ENCODE measurements around the gene ALPP.
"Not testable (repeated sequence)": the region's sequence is repeated elsewhere in the genome, so short reads cannot be mapped to it uniquely, and the experiment has no call there.

ALPP gene

GRCh38 chr2:232384466-232384865, 5.9 kb downstream of the ALPP start:
- H3K4me3 ChIP-seq (ENCODE audit: low read length in 2 of 2) = no peak overlapping the region
- H3K9ac ChIP-seq (ENCODE audit: low read depth in 1 of 2, low read length in 2 of 2) = no peak overlapping the region
- H3K27ac ChIP-seq (ENCODE audit: low read depth in 2 of 2, low read length in 2 of 2) = no peak overlapping the region
- H3K36me3 ChIP-seq (ENCODE audit: control insufficient read depth in 2 of 2, insufficient read depth in 2 of 2, low read length in 2 of 2) = no peaks in the 10 kb centered on the region
- no peaks in the 10 kb centered on the region for H3K9me3 ChIP-seq (ENCODE audit: control insufficient read depth in 2 of 2, low read length in 2 of 2)
- no peaks in the 10 kb centered on the region for H3K4me1 ChIP-seq (ENCODE audit: control insufficient read depth in 2 of 2, insufficient read depth in 2 of 2, low read length in 2 of 2)
- peaks cover 27 to 37% of the 10 kb centered on the region in 2 donors for H3K27me3 ChIP-seq (ENCODE audit: control insufficient read depth in 2 of 2, insufficient read depth in 2 of 2, low read length in 2 of 2)

DNA sequence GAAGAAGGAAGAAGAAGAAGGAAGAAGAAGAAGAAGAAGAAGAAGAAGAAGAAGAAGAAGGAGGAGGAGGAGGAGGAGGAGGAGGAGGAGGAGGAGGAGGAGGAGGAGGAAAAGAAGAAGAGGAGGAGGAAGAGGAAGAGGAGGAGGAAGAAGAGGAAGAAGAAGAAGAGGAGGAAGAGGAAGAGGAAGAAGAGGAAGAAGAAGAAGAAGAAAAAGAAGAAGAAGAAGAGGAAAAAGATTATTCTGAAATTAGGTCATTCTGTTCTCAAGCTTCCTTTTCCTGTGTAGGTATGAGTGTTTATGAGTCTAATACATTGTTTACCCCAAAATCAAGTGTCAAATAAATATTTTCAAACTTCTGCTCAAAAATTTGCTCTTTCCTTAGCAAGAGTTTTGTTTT, 6.5 kb downstream of the ALPP start:
- H3K27ac ChIP-seq (ENCODE audit: low read depth in 2 of 2, low read length in 2 of 2); H3K4me3 ChIP-seq (ENCODE audit: low read length in 2 of 2); H3K4me1 ChIP-seq (ENCODE audit: control insufficient read depth in 2 of 2, insufficient read depth in 2 of 2, low read length in 2 of 2); H3K36me3 ChIP-seq (ENCODE audit: control insufficient read depth in 2 of 2, insufficient read depth in 2 of 2, low read length in 2 of 2); H3K9me3 ChIP-seq (ENCODE audit: control insufficient read depth in 2 of 2, low read length in 2 of 2); H3K9ac ChIP-seq (ENCODE audit: low read depth in 1 of 2, low read length in 2 of 2): not testable (repeated sequence)
- peaks cover 27 to 39% of the 10 kb centered on the region in 2 donors for H3K27me3 ChIP-seq (ENCODE audit: control insufficient read depth in 2 of 2, insufficient read depth in 2 of 2, low read length in 2 of 2)

DNA sequence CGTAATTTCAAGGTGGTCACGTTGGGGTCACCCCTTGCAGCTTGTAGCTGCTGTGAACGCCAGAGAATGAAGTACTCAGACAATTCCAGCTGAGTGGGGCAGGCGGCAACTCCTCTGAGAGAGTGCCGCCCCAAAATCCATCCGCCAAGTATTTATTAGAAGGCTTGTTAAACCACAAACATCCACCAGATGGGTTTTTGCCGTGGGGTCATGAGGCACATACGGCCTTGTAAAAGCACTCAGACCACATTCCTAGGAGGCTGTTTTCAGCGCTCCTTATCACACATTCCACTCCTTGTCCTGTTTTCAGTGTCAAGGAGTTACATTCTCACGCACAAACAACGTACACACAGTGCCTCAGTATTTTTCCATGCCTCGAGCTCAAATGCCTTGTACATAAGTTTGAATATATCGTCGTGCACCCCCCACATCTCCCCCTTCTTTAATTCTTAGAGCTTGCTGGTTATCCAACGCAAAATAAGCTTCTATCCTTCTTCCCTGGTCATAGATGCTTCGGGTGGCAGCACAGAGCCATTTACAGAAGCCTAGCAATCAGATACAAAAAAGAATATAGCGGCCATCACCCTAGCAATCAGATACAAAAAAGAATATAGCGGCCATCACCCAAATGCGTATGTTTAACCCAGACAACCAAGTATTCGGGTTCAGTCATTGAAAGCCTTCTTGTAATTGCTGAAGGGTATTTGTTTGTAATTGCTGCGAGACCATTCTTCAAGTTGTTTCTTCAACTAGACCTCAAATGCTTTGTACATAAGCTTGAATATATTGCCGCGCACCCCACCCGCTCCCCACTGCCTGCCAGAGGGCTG, 7.3 kb downstream of the ALPP start:
- H3K4me3 ChIP-seq (ENCODE audit: low read length in 2 of 2) = no peak overlapping the region
- no peak overlapping the region for H3K27ac ChIP-seq (ENCODE audit: low read depth in 2 of 2, low read length in 2 of 2)
- H3K36me3 ChIP-seq (ENCODE audit: control insufficient read depth in 2 of 2, insufficient read depth in 2 of 2, low read length in 2 of 2) = no peaks in the 10 kb centered on the region
- no peaks in the 10 kb centered on the region for H3K9me3 ChIP-seq (ENCODE audit: control insufficient read depth in 2 of 2, low read length in 2 of 2)
- no peak overlapping the region for H3K9ac ChIP-seq (ENCODE audit: low read depth in 1 of 2, low read length in 2 of 2)
- no peaks in the 10 kb centered on the region for H3K4me1 ChIP-seq (ENCODE audit: control insufficient read depth in 2 of 2, insufficient read depth in 2 of 2, low read length in 2 of 2)
- peaks cover 34 to 44% of the 10 kb centered on the region in 2 donors for H3K27me3 ChIP-seq (ENCODE audit: control insufficient read depth in 2 of 2, insufficient read depth in 2 of 2, low read length in 2 of 2)

DNA sequence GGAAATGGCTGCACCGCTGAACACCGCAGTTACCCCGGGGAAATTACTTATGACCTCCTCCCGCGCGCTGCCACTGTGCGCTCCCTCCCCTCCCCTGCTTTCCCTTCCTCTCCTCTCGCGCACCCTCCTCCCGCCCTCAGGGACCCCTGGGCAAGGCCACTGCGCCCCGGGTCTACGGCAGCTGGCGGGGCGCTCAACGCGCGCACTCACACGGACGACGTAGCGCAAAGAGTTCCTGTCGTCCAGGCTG, 7.9 kb downstream of the ALPP start:
- Histone ChIP-seq H3K4me3 (ENCODE audit: low read length in 2 of 2) (no peak overlapping the region), H3K36me3 (ENCODE audit: control insufficient read depth in 2 of 2, insufficient read depth in 2 of 2, low read length in 2 of 2) (no peaks in the 10 kb centered on the region), H3K9ac (ENCODE audit: low read depth in 1 of 2, low read length in 2 of 2) (no peak overlapping the region), H3K9me3 (ENCODE audit: control insufficient read depth in 2 of 2, low read length in 2 of 2) (no peaks in the 10 kb centered on the region), H3K4me1 (ENCODE audit: control insufficient read depth in 2 of 2, insufficient read depth in 2 of 2, low read length in 2 of 2) (no peaks in the 10 kb centered on the region), H3K27me3 (ENCODE audit: control insufficient read depth in 2 of 2, insufficient read depth in 2 of 2, low read length in 2 of 2) (peaks cover 35 to 44% of the 10 kb centered on the region in 2 donors), H3K27ac (ENCODE audit: low read depth in 2 of 2, low read length in 2 of 2) (no peak overlapping the region)

- Histone ChIP-seq H3K9me3 (ENCODE audit: control insufficient read depth in 2 of 2, low read length in 2 of 2) (no peaks in the 10 kb centered on the region), H3K27ac (ENCODE audit: low read depth in 2 of 2, low read length in 2 of 2) (no peak overlapping the region), H3K4me3 (ENCODE audit: low read length in 2 of 2) (no peak overlapping the region), H3K4me1 (ENCODE audit: control insufficient read depth in 2 of 2, insufficient read depth in 2 of 2, low read length in 2 of 2) (no peaks in the 10 kb centered on the region), H3K9ac (ENCODE audit: low read depth in 1 of 2, low read length in 2 of 2) (no peak overlapping the region), H3K36me3 (ENCODE audit: control insufficient read depth in 2 of 2, insufficient read depth in 2 of 2, low read length in 2 of 2) (no peaks in the 10 kb centered on the region), H3K27me3 (ENCODE audit: control insufficient read depth in 2 of 2, insufficient read depth in 2 of 2, low read length in 2 of 2) (peaks cover 32 to 44% of the 10 kb centered on the region in 2 donors)
Measured at GRCh38 chr2:232386740-232387450, 8.3 kb downstream of the ALPP start.

DNA sequence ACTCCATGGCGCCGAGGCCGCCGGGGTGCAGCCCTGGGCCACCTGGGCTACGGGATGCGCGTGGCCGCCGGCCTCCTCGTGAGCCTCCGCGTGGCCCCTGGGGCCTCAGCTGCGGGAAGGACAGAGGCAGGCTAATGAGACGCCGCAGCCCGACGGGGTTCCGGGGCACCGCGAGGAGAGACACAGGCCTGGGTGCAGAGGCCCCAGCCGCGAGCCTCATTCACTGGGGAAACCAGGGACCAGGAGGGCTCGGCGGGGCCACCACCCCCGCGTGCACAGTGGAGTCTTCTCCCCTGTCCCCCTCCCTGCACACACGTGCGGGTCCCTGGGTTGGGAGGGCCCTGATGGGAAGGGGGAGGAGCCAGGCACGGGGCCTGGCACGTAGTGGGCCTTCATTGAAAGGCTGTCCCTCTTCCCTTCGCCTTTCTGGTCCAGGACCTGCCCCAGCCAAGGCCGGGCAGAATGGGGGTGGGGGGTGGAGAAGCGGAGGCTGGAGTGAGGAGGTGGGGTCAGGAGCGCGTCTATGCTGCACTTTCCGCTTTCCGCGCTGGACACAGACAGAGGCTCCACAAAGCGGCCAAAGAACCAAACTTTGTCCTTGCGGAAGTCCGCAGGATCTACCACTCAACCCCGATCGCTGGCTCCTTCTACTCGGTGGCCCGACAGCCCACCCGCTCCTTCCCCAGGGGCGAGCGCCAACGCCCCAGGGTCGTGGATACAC, 9.1 kb downstream of the ALPP start:
- peaks cover 30 to 44% of the 10 kb centered on the region in 2 donors for H3K27me3 ChIP-seq (ENCODE audit: control insufficient read depth in 2 of 2, insufficient read depth in 2 of 2, low read length in 2 of 2)
- no peaks in the 10 kb centered on the region for H3K4me1 ChIP-seq (ENCODE audit: control insufficient read depth in 2 of 2, insufficient read depth in 2 of 2, low read length in 2 of 2)
- no peaks in the 10 kb centered on the region for H3K9me3 ChIP-seq (ENCODE audit: control insufficient read depth in 2 of 2, low read length in 2 of 2)
- H3K27ac ChIP-seq (ENCODE audit: low read depth in 2 of 2, low read length in 2 of 2) = no peak overlapping the region
- no peaks in the 10 kb centered on the region for H3K36me3 ChIP-seq (ENCODE audit: control insufficient read depth in 2 of 2, insufficient read depth in 2 of 2, low read length in 2 of 2)
- no peak overlapping the region for H3K9ac ChIP-seq (ENCODE audit: low read depth in 1 of 2, low read length in 2 of 2)
- no peak overlapping the region for H3K4me3 ChIP-seq (ENCODE audit: low read length in 2 of 2)

DNA sequence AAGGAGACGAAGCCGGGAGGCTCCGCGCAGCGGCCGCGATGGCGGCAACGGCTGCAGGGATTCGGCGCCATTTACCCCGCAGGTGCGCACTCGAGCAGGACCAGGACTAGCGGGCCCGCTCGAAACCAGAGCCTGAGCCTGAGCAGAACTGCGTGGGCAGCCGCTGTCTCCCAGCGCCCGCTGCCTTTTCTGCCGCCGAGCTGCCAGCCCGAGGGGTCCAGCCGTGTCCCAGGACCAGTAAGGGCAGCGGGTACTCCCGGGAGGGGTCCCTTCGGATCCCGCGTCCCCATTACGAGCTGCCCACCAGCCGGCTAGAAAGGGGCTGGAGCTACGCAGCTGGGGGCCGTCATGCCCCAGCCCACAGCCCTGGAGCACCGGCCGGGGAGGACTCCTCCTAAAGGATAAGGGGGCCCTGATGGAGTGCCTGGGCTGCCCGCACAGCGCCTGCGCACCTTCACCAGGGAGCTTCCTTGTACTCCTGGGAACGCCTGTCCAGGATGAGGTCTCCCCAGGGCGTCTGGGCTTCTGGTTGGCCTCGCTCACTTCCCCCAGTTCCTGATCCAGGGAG, 9.9 kb downstream of the ALPP start:
- H3K4me1 ChIP-seq (ENCODE audit: control insufficient read depth in 2 of 2, insufficient read depth in 2 of 2, low read length in 2 of 2) = no peaks in the 10 kb centered on the region
- H3K9me3 ChIP-seq (ENCODE audit: control insufficient read depth in 2 of 2, low read length in 2 of 2) = no peaks in the 10 kb centered on the region
- H3K27me3 ChIP-seq (ENCODE audit: control insufficient read depth in 2 of 2, insufficient read depth in 2 of 2, low read length in 2 of 2) = peaks cover 30 to 44% of the 10 kb centered on the region in 2 donors
- no peak overlapping the region for H3K9ac ChIP-seq (ENCODE audit: low read depth in 1 of 2, low read length in 2 of 2)
- H3K36me3 ChIP-seq (ENCODE audit: control insufficient read depth in 2 of 2, insufficient read depth in 2 of 2, low read length in 2 of 2) = no peaks in the 10 kb centered on the region
- H3K4me3 ChIP-seq (ENCODE audit: low read length in 2 of 2) = no peak overlapping the region
- H3K27ac ChIP-seq (ENCODE audit: low read depth in 2 of 2, low read length in 2 of 2) = no peak overlapping the region

DNA sequence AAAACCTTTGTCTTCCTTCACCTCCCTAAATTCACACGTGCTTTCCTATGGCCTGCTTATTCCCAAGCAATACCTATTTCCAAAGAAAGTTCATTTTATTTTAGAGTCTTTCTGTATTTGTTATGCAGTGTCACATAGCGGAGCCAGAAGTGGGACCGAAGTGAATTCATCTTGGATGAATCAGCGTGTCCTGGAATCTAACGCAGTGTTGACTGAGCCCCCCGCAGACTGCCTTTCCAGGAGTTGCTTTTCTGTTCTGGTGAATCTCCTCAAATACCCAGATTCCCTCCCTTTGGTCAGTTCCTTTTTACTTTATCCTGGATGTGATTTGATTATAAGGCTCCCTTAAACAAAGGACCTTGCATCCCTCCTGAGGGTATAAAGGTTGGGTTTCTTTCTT, 10.8 kb downstream of the ALPP start:
- Histone ChIP-seq H3K9me3 (ENCODE audit: control insufficient read depth in 2 of 2, low read length in 2 of 2) (no peaks in the 10 kb centered on the region), H3K4me1 (ENCODE audit: control insufficient read depth in 2 of 2, insufficient read depth in 2 of 2, low read length in 2 of 2) (no peaks in the 10 kb centered on the region), H3K27me3 (ENCODE audit: control insufficient read depth in 2 of 2, insufficient read depth in 2 of 2, low read length in 2 of 2) (peaks cover 26 to 44% of the 10 kb centered on the region in 2 donors)

GRCh38 chr2:232390661-232391060, 12.1 kb downstream of the ALPP start:
- H3K27ac ChIP-seq (ENCODE audit: low read depth in 2 of 2, low read length in 2 of 2) = no peak overlapping the region
- no peak overlapping the region for H3K4me3 ChIP-seq (ENCODE audit: low read length in 2 of 2)
- no peak overlapping the region for H3K9ac ChIP-seq (ENCODE audit: low read depth in 1 of 2, low read length in 2 of 2)
- peaks cover 23 to 42% of the 10 kb centered on the region in 2 donors for H3K27me3 ChIP-seq (ENCODE audit: control insufficient read depth in 2 of 2, insufficient read depth in 2 of 2, low read length in 2 of 2)
- no peaks in the 10 kb centered on the region for H3K36me3 ChIP-seq (ENCODE audit: control insufficient read depth in 2 of 2, insufficient read depth in 2 of 2, low read length in 2 of 2)
- H3K9me3 ChIP-seq (ENCODE audit: control insufficient read depth in 2 of 2, low read length in 2 of 2) = no peaks in the 10 kb centered on the region
- H3K4me1 ChIP-seq (ENCODE audit: control insufficient read depth in 2 of 2, insufficient read depth in 2 of 2, low read length in 2 of 2) = no peaks in the 10 kb centered on the region

More for the DNA sequence above, 10.8 kb downstream of the ALPP start:
- no peaks in the 10 kb centered on the region for H3K36me3 ChIP-seq (ENCODE audit: control insufficient read depth in 2 of 2, insufficient read depth in 2 of 2, low read length in 2 of 2)
- no peak overlapping the region for H3K4me3 ChIP-seq (ENCODE audit: low read length in 2 of 2)
- no peak overlapping the region for H3K27ac ChIP-seq (ENCODE audit: low read depth in 2 of 2, low read length in 2 of 2)
- no peak overlapping the region for H3K9ac ChIP-seq (ENCODE audit: low read depth in 1 of 2, low read length in 2 of 2)

GRCh38 chr2:232393556-232393955, 15.0 kb downstream of the ALPP start:
- Histone ChIP-seq H3K9ac (ENCODE audit: low read depth in 1 of 2, low read length in 2 of 2) (no peak overlapping the region), H3K9me3 (ENCODE audit: control insufficient read depth in 2 of 2, low read length in 2 of 2) (no peaks in the 10 kb centered on the region), H3K4me1 (ENCODE audit: control insufficient read depth in 2 of 2, insufficient read depth in 2 of 2, low read length in 2 of 2) (peaks cover 0 to 2% of the 10 kb centered on the region in 2 donors), H3K4me3 (ENCODE audit: low read length in 2 of 2) (no peak overlapping the region), H3K27ac (ENCODE audit: low read depth in 2 of 2, low read length in 2 of 2) (no peak overlapping the region), H3K27me3 (ENCODE audit: control insufficient read depth in 2 of 2, insufficient read depth in 2 of 2, low read length in 2 of 2) (peaks cover 11 to 16% of the 10 kb centered on the region in 2 donors), H3K36me3 (ENCODE audit: control insufficient read depth in 2 of 2, insufficient read depth in 2 of 2, low read length in 2 of 2) (no peaks in the 10 kb centered on the region)

All from mucosa of rectum (tissue), 2 donors.